Neural cell (in vitro differentiated cells): Measurements from ENCODE around the gene LRP8. TPM values are rescaled to one million over a fixed set of nuclear protein-coding genes. Genes with fewer than 3 reads are reported as not detected.

Experiments
- H2AFZ ChIP-seq: fragments of 200-600, 300-800 bp; sonication (generic), shearing (Covaris generic); 2 replicates; pipeline ENCODE4 v1.6.0; 2014; ENCODE audit warnings: low read depth, mild to moderate bottlenecking, antibody characterized with exemption, low read length, moderate library complexity
- H3F3A ChIP-seq: fragments of 200-600 bp; shearing (Covaris generic); 2 replicates; pipeline ENCODE4 v1.6.1; 2016; ENCODE audit warnings: mild to moderate bottlenecking, moderate library complexity, mixed read lengths, antibody characterized with exemption, low read length; ENCODE audit not compliant: insufficient read depth, poor library complexity, severe bottlenecking
- H3K27ac ChIP-seq: fragments of 200-600, 300-800 bp; sonication (generic), shearing (Covaris generic); 2 replicates; pipeline ENCODE4 v1.5.1; 2014; ENCODE audit warnings: mild to moderate bottlenecking, low read length, moderate library complexity
- H3K27me3 ChIP-seq: fragments of 300-800, 200-600 bp; sonication (generic), shearing (Covaris generic); 2 replicates; pipeline ENCODE4 v1.6.0; 2014; ENCODE audit warnings: mild to moderate bottlenecking, low read depth, low read length, moderate library complexity; ENCODE audit not compliant: insufficient read depth
- H3K36me3 ChIP-seq: fragments of 300-800, 200-600 bp; sonication (generic), shearing (Covaris generic); 2 replicates; pipeline ENCODE4 v1.5.1; 2014; ENCODE audit warnings: mild to moderate bottlenecking, antibody characterized with exemption, low read length, moderate library complexity; ENCODE audit not compliant: insufficient read depth
- H3K4me2 ChIP-seq: fragments of 300-800, 200-600 bp; sonication (generic), shearing (Covaris generic); 2 replicates; pipeline ENCODE4 v1.6.0; 2014; ENCODE audit warnings: mild to moderate bottlenecking, low read length
- H3K4me3 ChIP-seq: fragments of 300-800, 200-600 bp; sonication (generic), shearing (Covaris generic); 2 replicates; pipeline ENCODE4 v1.5.1; 2014; ENCODE audit warnings: mild to moderate bottlenecking, low read length, moderate library complexity
- H3K79me2 ChIP-seq: fragments of 200-600 bp; shearing (Covaris generic); replicated peaks from 2 replicates; pipeline ENCODE4 v1.6.0; 2014; ENCODE audit warnings: mild to moderate bottlenecking, low read length, moderate library complexity; ENCODE audit not compliant: insufficient read depth
- H3K9ac ChIP-seq: fragments of 300-800, 200-600 bp; sonication (generic), shearing (Covaris generic); 2 replicates; pipeline ENCODE4 v1.6.1; 2016; ENCODE audit warnings: mild to moderate bottlenecking, low read length, mixed read lengths
- H3K9me2 ChIP-seq: fragments of 200-600 bp; shearing (Covaris generic); 2 replicates; pipeline ENCODE4 v1.6.1; 2016; ENCODE audit warnings: mild to moderate bottlenecking, low read length, mixed read lengths; ENCODE audit not compliant: insufficient read depth
- H3K9me3 ChIP-seq: fragments of 200-600, 300-800 bp; sonication (generic), shearing (Covaris generic); 2 replicates; pipeline ENCODE4 v1.6.1; 2016; ENCODE audit warnings: mild to moderate bottlenecking, mixed run types, low read length, moderate library complexity, mixed read lengths
- H4K20me1 ChIP-seq: fragments of 200-600 bp; shearing (Covaris generic); 2 replicates; pipeline ENCODE4 v1.6.1; 2016; ENCODE audit warnings: mild to moderate bottlenecking, mixed run types; ENCODE audit not compliant: insufficient read depth
- EP300 ChIP-seq: fragments of 450-650 bp; conservative IDR thresholded peaks from 2 replicates; pipeline ENCODE4 v1.6.1; 2014; ENCODE audit warnings: antibody characterized with exemption, mild to moderate bottlenecking, moderate library complexity; ENCODE audit not compliant: poor library complexity, severe bottlenecking
- EZH2 ChIP-seq: fragments of 200-600, 300-800 bp; shearing (Covaris generic), sonication (generic); IDR thresholded peaks from 2 replicates; pipeline ENCODE4 v1.6.1; 2014; ENCODE audit warnings: antibody characterized with exemption, low read length, borderline replicate concordance, mild to moderate bottlenecking; ENCODE audit not compliant: insufficient read depth, poor library complexity, severe bottlenecking
- MXI1 ChIP-seq: fragments of 450-650 bp; conservative IDR thresholded peaks from 2 replicates; pipeline ENCODE4 v1.6.1; 2014; ENCODE audit warnings: antibody characterized with exemption, mild to moderate bottlenecking; ENCODE audit not compliant: poor library complexity, severe bottlenecking
- POLR2AphosphoS5 ChIP-seq: IDR thresholded peaks from 2 replicates; pipeline ENCODE4 v1.6.1; 2012
- RAD21 ChIP-seq: fragments of 450-650 bp; conservative IDR thresholded peaks from 2 replicates; pipeline ENCODE4 v1.6.1; 2014; ENCODE audit warnings: antibody characterized with exemption, mild to moderate bottlenecking, moderate library complexity
- SMC3 ChIP-seq: fragments of 450-650 bp; conservative IDR thresholded peaks from 2 replicates; pipeline ENCODE4 v1.6.1; 2014; ENCODE audit warnings: antibody characterized with exemption, mild to moderate bottlenecking, moderate library complexity; ENCODE audit not compliant: poor library complexity
- TAF1 ChIP-seq: IDR thresholded peaks from 2 replicates; pipeline ENCODE4 v1.6.1; 2012; ENCODE audit warnings: low read depth
- polyA plus RNA-seq: library from polyadenylated mRNA; depleted of rRNA; stranded (reverse); fragments of >200 nt; gene quantifications from 2 replicates; pipeline ENCODE4 v1.2.3, GENCODE V29; 2014
- TF ChIP-seq, protein P1 (sequence below): IDR thresholded peaks from 2 replicates; pipeline ENCODE4 v1.6.1; 2012; ENCODE audit warnings: borderline replicate concordance
- TF ChIP-seq, protein P2 (sequence below): fragments of 450-650 bp; IDR thresholded peaks from 2 replicates; pipeline ENCODE4 v1.5.1; 2014; ENCODE audit warnings: antibody characterized with exemption, mild to moderate bottlenecking, moderate library complexity; ENCODE audit not compliant: poor library complexity, severe bottlenecking

The LRP8 gene
- polyA plus RNA-seq, 1 donor from 2014 or later: 65.8 TPM

DNA sequence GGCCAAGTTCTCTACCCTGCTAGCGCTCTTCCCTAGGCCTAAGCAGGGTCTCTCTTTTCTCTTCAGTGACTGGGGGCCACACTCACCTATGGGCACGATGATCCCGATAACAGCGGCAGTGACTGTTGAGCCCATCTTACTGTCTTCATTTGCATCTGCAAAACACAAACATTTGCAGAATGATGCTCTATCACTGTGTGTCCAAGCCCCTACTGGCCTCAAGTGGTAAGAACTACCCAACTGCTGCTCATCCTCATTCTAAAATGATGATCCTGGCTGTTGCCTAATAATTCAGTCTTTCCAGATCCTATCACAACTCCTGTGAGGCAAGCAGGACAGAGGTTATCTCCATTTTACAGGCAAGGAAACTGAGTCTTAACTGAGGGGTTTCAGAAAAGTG lies 72.8 kb downstream of the LRP8 start:
- no peak overlapping the region for H3K4me2 ChIP-seq
- peaks cover 3% of the 10 kb centered on the region for H3K36me3 ChIP-seq
- H3K79me2 ChIP-seq: no peaks in the 10 kb centered on the region
- H3K27me3 ChIP-seq: no peaks in the 10 kb centered on the region
- H3K9me3 ChIP-seq: no peaks in the 10 kb centered on the region
- H3F3A ChIP-seq: no peaks in the 10 kb centered on the region
- TF ChIP-seq, protein P1, sequence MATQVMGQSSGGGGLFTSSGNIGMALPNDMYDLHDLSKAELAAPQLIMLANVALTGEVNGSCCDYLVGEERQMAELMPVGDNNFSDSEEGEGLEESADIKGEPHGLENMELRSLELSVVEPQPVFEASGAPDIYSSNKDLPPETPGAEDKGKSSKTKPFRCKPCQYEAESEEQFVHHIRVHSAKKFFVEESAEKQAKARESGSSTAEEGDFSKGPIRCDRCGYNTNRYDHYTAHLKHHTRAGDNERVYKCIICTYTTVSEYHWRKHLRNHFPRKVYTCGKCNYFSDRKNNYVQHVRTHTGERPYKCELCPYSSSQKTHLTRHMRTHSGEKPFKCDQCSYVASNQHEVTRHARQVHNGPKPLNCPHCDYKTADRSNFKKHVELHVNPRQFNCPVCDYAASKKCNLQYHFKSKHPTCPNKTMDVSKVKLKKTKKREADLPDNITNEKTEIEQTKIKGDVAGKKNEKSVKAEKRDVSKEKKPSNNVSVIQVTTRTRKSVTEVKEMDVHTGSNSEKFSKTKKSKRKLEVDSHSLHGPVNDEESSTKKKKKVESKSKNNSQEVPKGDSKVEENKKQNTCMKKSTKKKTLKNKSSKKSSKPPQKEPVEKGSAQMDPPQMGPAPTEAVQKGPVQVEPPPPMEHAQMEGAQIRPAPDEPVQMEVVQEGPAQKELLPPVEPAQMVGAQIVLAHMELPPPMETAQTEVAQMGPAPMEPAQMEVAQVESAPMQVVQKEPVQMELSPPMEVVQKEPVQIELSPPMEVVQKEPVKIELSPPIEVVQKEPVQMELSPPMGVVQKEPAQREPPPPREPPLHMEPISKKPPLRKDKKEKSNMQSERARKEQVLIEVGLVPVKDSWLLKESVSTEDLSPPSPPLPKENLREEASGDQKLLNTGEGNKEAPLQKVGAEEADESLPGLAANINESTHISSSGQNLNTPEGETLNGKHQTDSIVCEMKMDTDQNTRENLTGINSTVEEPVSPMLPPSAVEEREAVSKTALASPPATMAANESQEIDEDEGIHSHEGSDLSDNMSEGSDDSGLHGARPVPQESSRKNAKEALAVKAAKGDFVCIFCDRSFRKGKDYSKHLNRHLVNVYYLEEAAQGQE: no peak
- TF ChIP-seq RAD21: no peak
- TF ChIP-seq SMC3: no peak
- TF ChIP-seq EP300: no peak
- no peak for TF ChIP-seq MXI1
- TF ChIP-seq TAF1: no peak
- TF ChIP-seq POLR2AphosphoS5: no peak
- TF ChIP-seq, protein P2, sequence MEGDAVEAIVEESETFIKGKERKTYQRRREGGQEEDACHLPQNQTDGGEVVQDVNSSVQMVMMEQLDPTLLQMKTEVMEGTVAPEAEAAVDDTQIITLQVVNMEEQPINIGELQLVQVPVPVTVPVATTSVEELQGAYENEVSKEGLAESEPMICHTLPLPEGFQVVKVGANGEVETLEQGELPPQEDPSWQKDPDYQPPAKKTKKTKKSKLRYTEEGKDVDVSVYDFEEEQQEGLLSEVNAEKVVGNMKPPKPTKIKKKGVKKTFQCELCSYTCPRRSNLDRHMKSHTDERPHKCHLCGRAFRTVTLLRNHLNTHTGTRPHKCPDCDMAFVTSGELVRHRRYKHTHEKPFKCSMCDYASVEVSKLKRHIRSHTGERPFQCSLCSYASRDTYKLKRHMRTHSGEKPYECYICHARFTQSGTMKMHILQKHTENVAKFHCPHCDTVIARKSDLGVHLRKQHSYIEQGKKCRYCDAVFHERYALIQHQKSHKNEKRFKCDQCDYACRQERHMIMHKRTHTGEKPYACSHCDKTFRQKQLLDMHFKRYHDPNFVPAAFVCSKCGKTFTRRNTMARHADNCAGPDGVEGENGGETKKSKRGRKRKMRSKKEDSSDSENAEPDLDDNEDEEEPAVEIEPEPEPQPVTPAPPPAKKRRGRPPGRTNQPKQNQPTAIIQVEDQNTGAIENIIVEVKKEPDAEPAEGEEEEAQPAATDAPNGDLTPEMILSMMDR: no peak
- no peak for TF ChIP-seq EZH2
- no peaks in the 10 kb centered on the region for H3K9me2 ChIP-seq
- no peak overlapping the region for H2AFZ ChIP-seq
- H3K4me3 ChIP-seq: no peak overlapping the region
- H3K27ac ChIP-seq: no peak overlapping the region
- H4K20me1 ChIP-seq: no peaks in the 10 kb centered on the region
- H3K9ac ChIP-seq: no peak overlapping the region

DNA sequence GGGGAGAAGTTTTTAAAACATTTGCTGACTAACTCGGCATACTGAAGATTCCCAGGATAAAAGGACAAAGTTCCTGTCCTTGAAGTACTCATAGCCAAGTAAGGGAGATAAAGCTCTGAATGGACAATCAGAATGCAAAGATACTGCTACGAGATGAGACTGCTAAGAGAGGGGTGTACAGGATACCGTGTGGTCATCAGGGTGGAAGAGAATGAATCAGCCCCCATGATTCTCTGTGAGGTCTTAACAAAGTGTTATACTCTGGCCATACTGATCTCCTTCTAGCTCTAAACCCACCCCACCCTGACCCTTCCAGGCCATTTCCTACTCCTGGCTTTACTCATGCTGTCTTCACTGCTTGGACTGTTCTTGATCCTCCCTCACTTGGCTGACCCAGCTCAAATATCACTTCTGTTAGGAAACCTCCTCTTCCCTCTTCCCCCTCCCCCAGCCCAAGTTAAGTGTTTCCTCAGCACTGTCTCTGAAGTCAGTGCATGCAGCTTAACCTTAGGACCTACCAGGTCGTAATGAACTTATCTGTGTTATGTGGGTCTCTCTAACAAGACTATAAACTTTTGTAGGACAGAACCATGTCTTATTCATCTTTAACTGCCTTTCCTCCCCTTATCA lies 73.7 kb downstream of the LRP8 start:
- TF ChIP-seq MXI1 (no peak), EP300 (no peak), POLR2AphosphoS5 (no peak), EZH2 (no peak), SMC3 (no peak), RAD21 (no peak), TAF1 (no peak)
- TF ChIP-seq, protein P2: no peak
- TF ChIP-seq, protein P1: no peak
- Histone ChIP-seq H3K79me2 (no peaks in the 10 kb centered on the region), H2AFZ (no peak overlapping the region), H4K20me1 (no peaks in the 10 kb centered on the region), H3K9me3 (no peaks in the 10 kb centered on the region), H3K27me3 (no peaks in the 10 kb centered on the region), H3K9me2 (no peaks in the 10 kb centered on the region), H3K27ac (no peak overlapping the region), H3K4me3 (no peak overlapping the region), H3F3A (no peaks in the 10 kb centered on the region), H3K9ac (no peak overlapping the region), H3K4me2 (no peak overlapping the region), H3K36me3 (peaks cover 3% of the 10 kb centered on the region)
